Caco-2 (cell line): ENCODE data around the gene CPSF4. TPM values are rescaled to one million over a fixed set of nuclear protein-coding genes. Genes with fewer than 3 reads are reported as not detected.

Source experiments
- BruUV-seq: library from RNA; stranded (reverse); fragments of 400-500 nt; replicated peaks from 2 replicates; lab custom pipeline; 2021; lab: Mats Ljungman, UMichigan
- CTCF ChIA-PET: fragments of 300-600 bp; sonication (Branson Sonifier 250); formaldehyde crosslinking; loops from one replicate; lab custom pipeline; 2022; ENCODE audit warnings: antibody characterized with exemption; lab: Charles Lee
- POLR2A ChIA-PET: fragments of 300-600 bp; sonication (Branson Sonifier 250); formaldehyde crosslinking; loops from one replicate; lab custom pipeline; 2022; ENCODE audit warnings: antibody characterized with exemption; lab: Charles Lee
- DNase-seq, 2 experiments: peaks; one replicate each; pipeline versions ENCODE4 v3.0.0 to v3.0.0-alpha.2; 2020 to 2022
- H3K27me3 ChIP-seq: replicated peaks from 2 replicates; pipeline ENCODE4 v1.6.0; 2011; ENCODE audit warnings: low read length; ENCODE audit not compliant: control insufficient read depth, insufficient read depth
- H3K36me3 ChIP-seq: 2 replicates; pipeline ENCODE4 v1.5.1; 2011; ENCODE audit warnings: low read length; ENCODE audit not compliant: control insufficient read depth, insufficient read depth
- H3K4me1 ChIP-seq: fragments of 250-450 bp; sonication (Bioruptor Pico); 2 replicates; pipeline ENCODE4 v1.5.1; 2020; ENCODE audit warnings: mild to moderate bottlenecking
- H3K4me3 ChIP-seq: 2 replicates; pipeline ENCODE4 v1.5.1; 2011; ENCODE audit warnings: low read depth, mild to moderate bottlenecking, control low read depth, low read length
- H3K9me3 ChIP-seq: fragments of 250-450 bp; sonication (Bioruptor Pico); 2 replicates; pipeline ENCODE4 v1.5.1; 2020; ENCODE audit warnings: mild to moderate bottlenecking, moderate library complexity
- H3K27ac Mint-ChIP-seq: one replicate; pipeline ENCODE4 v1.8.0; 2022; ENCODE audit warnings: mixed read lengths; ENCODE audit not compliant: unreplicated experiment
- H3K27me3 Mint-ChIP-seq: one replicate; pipeline ENCODE4 v1.8.0; 2022; ENCODE audit warnings: mixed read lengths; ENCODE audit not compliant: insufficient read depth, unreplicated experiment
- H3K36me3 Mint-ChIP-seq: one replicate; pipeline ENCODE4 v1.8.0; 2022; ENCODE audit warnings: mild to moderate bottlenecking, mixed read lengths; ENCODE audit not compliant: insufficient read depth, unreplicated experiment
- H3K4me1 Mint-ChIP-seq: one replicate; pipeline ENCODE4 v1.8.0; 2022; ENCODE audit warnings: low read depth, mixed read lengths; ENCODE audit not compliant: unreplicated experiment
- H3K4me3 Mint-ChIP-seq: one replicate; pipeline ENCODE4 v1.8.0; 2022; ENCODE audit warnings: mild to moderate bottlenecking, moderate library complexity, mixed read lengths; ENCODE audit not compliant: unreplicated experiment
- H3K9me3 Mint-ChIP-seq: one replicate; pipeline ENCODE4 v1.8.0; 2022; ENCODE audit warnings: mixed read lengths; ENCODE audit not compliant: unreplicated experiment
- intact Hi-C: fragments of 100-400 bp; cut with micrococcal nuclease; formaldehyde crosslinking; loops from one replicate; pipeline ENCODE4 v1.10.0; 2022; ENCODE audit not compliant: unreplicated experiment
- total RNA-seq: library from RNA; stranded (reverse); gene quantifications from 2 replicates; pipeline ENCODE4 v1.2.3, GENCODE V29; 2022
- TF ChIP-seq, protein P1 (sequence below), 2 experiments: fragments of 200-600 bp in 1 of 2; IDR thresholded peaks; 1 replicate in 1 of 2; 2 replicates in 1 of 2; pipeline versions ENCODE4 v1.5.1 to v1.8.0; 2011 to 2022; ENCODE audit warnings: antibody characterized with exemption in 1 of 2, control low read depth in 1 of 2, inconsistent platforms in 1 of 2, low read depth in 1 of 2, low read length in 1 of 2, mild to moderate bottlenecking in 1 of 2, moderate library complexity in 1 of 2; ENCODE audit not compliant: insufficient read depth in 1 of 2, severe bottlenecking in 1 of 2, unreplicated experiment in 1 of 2

CPSF4 gene
- total RNA-seq, 1 experiment from 2014 or later = 158 TPM

- no peaks in the 10 kb centered on the region for H3K9me3 Mint-ChIP-seq
- Histone ChIP-seq H3K36me3 (peaks cover 11% of the 10 kb centered on the region), H3K9me3 (no peaks in the 10 kb centered on the region), H3K27me3 (no peaks in the 10 kb centered on the region), H3K4me3 (no peak overlapping the region), H3K4me1 (peaks cover 9% of the 10 kb centered on the region)
- intact Hi-C loops = no loop called here
- no peak for DNase-seq
- ChIA-PET POLR2A (no interaction called here), CTCF (no interaction called here)
- BruUV-seq = no TSS peak
- H3K27ac Mint-ChIP-seq = peak overlapping the region; percentile 68
- H3K36me3 Mint-ChIP-seq = peaks cover 78% of the 10 kb centered on the region
- H3K4me1 Mint-ChIP-seq = peaks cover 15% of the 10 kb centered on the region
- TF ChIP-seq, protein P1, sequence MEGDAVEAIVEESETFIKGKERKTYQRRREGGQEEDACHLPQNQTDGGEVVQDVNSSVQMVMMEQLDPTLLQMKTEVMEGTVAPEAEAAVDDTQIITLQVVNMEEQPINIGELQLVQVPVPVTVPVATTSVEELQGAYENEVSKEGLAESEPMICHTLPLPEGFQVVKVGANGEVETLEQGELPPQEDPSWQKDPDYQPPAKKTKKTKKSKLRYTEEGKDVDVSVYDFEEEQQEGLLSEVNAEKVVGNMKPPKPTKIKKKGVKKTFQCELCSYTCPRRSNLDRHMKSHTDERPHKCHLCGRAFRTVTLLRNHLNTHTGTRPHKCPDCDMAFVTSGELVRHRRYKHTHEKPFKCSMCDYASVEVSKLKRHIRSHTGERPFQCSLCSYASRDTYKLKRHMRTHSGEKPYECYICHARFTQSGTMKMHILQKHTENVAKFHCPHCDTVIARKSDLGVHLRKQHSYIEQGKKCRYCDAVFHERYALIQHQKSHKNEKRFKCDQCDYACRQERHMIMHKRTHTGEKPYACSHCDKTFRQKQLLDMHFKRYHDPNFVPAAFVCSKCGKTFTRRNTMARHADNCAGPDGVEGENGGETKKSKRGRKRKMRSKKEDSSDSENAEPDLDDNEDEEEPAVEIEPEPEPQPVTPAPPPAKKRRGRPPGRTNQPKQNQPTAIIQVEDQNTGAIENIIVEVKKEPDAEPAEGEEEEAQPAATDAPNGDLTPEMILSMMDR (IDR thresholded peaks at IDR 0.05; ENCODE audit: insufficient read depth in 1 of 2, low read depth in 1 of 2, low read length in 1 of 2, severe bottlenecking in 1 of 2, unreplicated experiment in 1 of 2) = no peak
- no peak overlapping the region for H3K4me3 Mint-ChIP-seq
- no peaks in the 10 kb centered on the region for H3K27me3 Mint-ChIP-seq
Measured at GRCh38 chr7:99404235-99404976, 34.3 kb upstream of the CPSF4 start.

DNA sequence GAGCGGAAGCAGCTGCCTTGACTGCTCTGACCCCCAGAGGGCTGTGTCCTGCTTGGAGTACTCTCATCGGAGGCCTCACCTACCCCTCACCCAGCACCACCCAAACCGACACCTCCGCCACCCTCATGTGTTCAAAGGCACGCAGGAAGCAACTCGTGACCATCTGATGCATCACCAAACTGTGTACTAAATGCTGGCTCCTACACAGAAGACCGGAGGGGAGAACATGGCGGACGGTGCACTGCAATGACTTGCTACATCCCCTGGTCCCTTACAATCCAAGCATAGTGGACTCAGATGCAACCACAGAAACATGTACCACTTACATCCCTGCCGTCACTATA, 33.8 kb upstream of the CPSF4 start:
- CTCF ChIA-PET = no interaction called here
- POLR2A ChIA-PET = no interaction called here
- BruUV-seq = no TSS peak

GRCh38 chr7:99406557-99406956, 32.2 kb upstream of the CPSF4 start:
- ChIA-PET POLR2A (no interaction called here), CTCF (no interaction called here)
- no TSS peak for BruUV-seq
- H3K4me3 ChIP-seq = no peak overlapping the region
- H3K4me1 ChIP-seq = peaks cover 9% of the 10 kb centered on the region
- peaks cover 78% of the 10 kb centered on the region for H3K36me3 Mint-ChIP-seq
- H3K27me3 Mint-ChIP-seq = no peaks in the 10 kb centered on the region
- no peak overlapping the region for H3K27ac Mint-ChIP-seq
- DNase-seq = no peak
- peaks cover 27% of the 10 kb centered on the region for H3K4me1 Mint-ChIP-seq
- no peaks in the 10 kb centered on the region for H3K27me3 ChIP-seq
- TF ChIP-seq, protein P1 (IDR thresholded peaks at IDR 0.05; ENCODE audit: insufficient read depth in 1 of 2, low read depth in 1 of 2, low read length in 1 of 2, severe bottlenecking in 1 of 2, unreplicated experiment in 1 of 2) = no peak
- intact Hi-C loops = no loop called here
- no peaks in the 10 kb centered on the region for H3K9me3 ChIP-seq
- H3K4me3 Mint-ChIP-seq = peak overlapping the region; percentile 91
- H3K36me3 ChIP-seq = peaks cover 7% of the 10 kb centered on the region
- H3K9me3 Mint-ChIP-seq = no peaks in the 10 kb centered on the region

More for the DNA sequence above, 33.8 kb upstream of the CPSF4 start:
- no peaks in the 10 kb centered on the region for H3K9me3 Mint-ChIP-seq
- peaks cover 9% of the 10 kb centered on the region for H3K4me1 ChIP-seq
- no peaks in the 10 kb centered on the region for H3K27me3 Mint-ChIP-seq
- H3K9me3 ChIP-seq = no peaks in the 10 kb centered on the region
- H3K27me3 ChIP-seq = no peaks in the 10 kb centered on the region
- H3K36me3 Mint-ChIP-seq = peaks cover 78% of the 10 kb centered on the region
- intact Hi-C loops = no loop called here
- TF ChIP-seq, protein P1 (IDR thresholded peaks at IDR 0.05; ENCODE audit: insufficient read depth in 1 of 2, low read depth in 1 of 2, low read length in 1 of 2, severe bottlenecking in 1 of 2, unreplicated experiment in 1 of 2) = no peak
- DNase-seq = no peak
- peaks cover 17% of the 10 kb centered on the region for H3K4me1 Mint-ChIP-seq
- H3K36me3 ChIP-seq = peaks cover 9% of the 10 kb centered on the region
- H3K4me3 Mint-ChIP-seq = no peak overlapping the region
- H3K4me3 ChIP-seq = no peak overlapping the region
- no peak overlapping the region for H3K27ac Mint-ChIP-seq
